Measurements from ENCODE around the gene TIAM2.

DNA sequence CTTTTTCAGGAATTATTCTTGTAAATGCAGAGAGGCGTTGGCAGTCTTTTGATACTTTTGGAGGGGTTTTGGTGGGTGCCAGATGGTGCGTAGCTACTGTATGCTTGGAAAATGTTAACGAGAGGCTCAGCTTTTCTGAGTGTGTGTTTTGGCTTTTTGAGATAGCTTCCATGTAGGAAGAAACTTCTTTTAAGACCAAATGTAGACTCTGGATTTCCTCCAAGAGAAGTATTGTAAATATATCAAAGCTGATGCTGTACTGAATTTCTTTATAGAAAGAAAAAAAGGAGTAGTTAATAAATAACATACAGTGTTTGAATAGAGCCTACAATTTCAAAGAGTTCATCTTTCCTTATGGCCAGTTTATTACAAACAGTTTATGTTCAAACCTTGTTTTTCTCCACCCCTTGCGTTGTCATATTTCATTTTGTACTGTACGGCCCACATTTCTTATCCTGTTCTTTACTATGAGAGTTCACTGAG is 16.7 kb downstream of the TIAM2 start:
- TF ChIP-seq, protein P1, sequence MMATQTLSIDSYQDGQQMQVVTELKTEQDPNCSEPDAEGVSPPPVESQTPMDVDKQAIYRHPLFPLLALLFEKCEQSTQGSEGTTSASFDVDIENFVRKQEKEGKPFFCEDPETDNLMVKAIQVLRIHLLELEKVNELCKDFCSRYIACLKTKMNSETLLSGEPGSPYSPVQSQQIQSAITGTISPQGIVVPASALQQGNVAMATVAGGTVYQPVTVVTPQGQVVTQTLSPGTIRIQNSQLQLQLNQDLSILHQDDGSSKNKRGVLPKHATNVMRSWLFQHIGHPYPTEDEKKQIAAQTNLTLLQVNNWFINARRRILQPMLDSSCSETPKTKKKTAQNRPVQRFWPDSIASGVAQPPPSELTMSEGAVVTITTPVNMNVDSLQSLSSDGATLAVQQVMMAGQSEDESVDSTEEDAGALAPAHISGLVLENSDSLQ (IDR thresholded peaks at IDR 0.05), result no peak
- TF ChIP-seq SP1 (IDR thresholded peaks at IDR 0.05) (no peak), ELF4 (IDR thresholded peaks at IDR 0.05) (no peak), TARDBP (IDR thresholded peaks at IDR 0.05) (no peak), L3MBTL2 (conservative IDR thresholded peaks at IDR 0.05) (no peak), ZNF384 (IDR thresholded peaks at IDR 0.05) (no peak), LEF1 (IDR thresholded peaks at IDR 0.05; ENCODE audit: borderline replicate concordance) (no peak), SUZ12 (IDR thresholded peaks at IDR 0.05) (no peak), ARNT (IDR thresholded peaks at IDR 0.05) (no peak)

Data from HEK293T (cell line).